GM21447 (cell line): ENCODE measurements around the gene PTCRA.

Source experiments
- ATAC-seq: cut with Tn5 transposase; IDR thresholded peaks from one replicate; pipeline ENCODE4 v1.9.1; 2021; ENCODE audit not compliant: unreplicated experiment

Gene PTCRA

GRCh38 chr6:42969431-42969830 is 53.6 kb downstream of the PTCRA start:
- ATAC-seq = no peak

GRCh38 chr6:42969934-42970333 is 54.1 kb downstream of the PTCRA start:
- no peak for ATAC-seq

GRCh38 chr6:42970871-42971612 is 55.2 kb downstream of the PTCRA start:
- no peak for ATAC-seq

- no peak for ATAC-seq
Measured at GRCh38 chr6:42971746-42972327, 56.0 kb downstream of the PTCRA start.

- no peak for ATAC-seq
Measured at GRCh38 chr6:42973926-42974325, 58.1 kb downstream of the PTCRA start.

GRCh38 chr6:42974919-42975505 is 59.2 kb downstream of the PTCRA start:
- ATAC-seq = no peak
